Thoracic aorta (tissue), 2 donors: ENCODE measurements around the gene ALDH1L2. TPM values are rescaled to one million over a fixed set of nuclear protein-coding genes. Genes with fewer than 3 reads are reported as not detected.

ENCODE experiments used
- ATAC-seq: fragments of 150-250 bp; one replicate; pipeline ENCODE4 v1.8.0; 2017; ENCODE audit warnings: low read depth; ENCODE audit not compliant: insufficient number of reproducible peaks, low FRiP score
- DNase-seq: peaks from one replicate; pipeline ENCODE4 v3.0.0-alpha.2; 2020; ENCODE audit warnings: low spot score
- H3K27ac ChIP-seq, 2 donors: fragments of 200-600 bp; sonication (generic); 1 replicate in 1 of 2; 2 replicates in 1 of 2; pipeline ENCODE4 v1.5.1; 2016; ENCODE audit warnings: mild to moderate bottlenecking in 2 of 2, moderate library complexity in 2 of 2
- H3K27me3 ChIP-seq: fragments of 200-600 bp; sonication (generic); replicated peaks from 2 replicates; pipeline ENCODE4 v1.6.0; 2016; ENCODE audit warnings: mild to moderate bottlenecking; ENCODE audit not compliant: insufficient read depth
- H3K36me3 ChIP-seq: fragments of 200-600 bp; sonication (generic); one replicate; pipeline ENCODE4 v1.5.1; 2016
- H3K4me1 ChIP-seq, 2 donors: fragments of 200-600 bp; sonication (generic); 1 replicate in 1 of 2; 2 replicates in 1 of 2; pipeline versions ENCODE4 v1.5.1 to v1.6.0; 2016; ENCODE audit warnings: low read depth in 2 of 2, mild to moderate bottlenecking in 1 of 2; ENCODE audit not compliant: control insufficient read depth in 1 of 2
- H3K4me3 ChIP-seq: fragments of 200-600 bp; sonication (generic); 2 replicates; pipeline ENCODE4 v1.5.1; 2016; ENCODE audit warnings: mild to moderate bottlenecking
- H3K9me3 ChIP-seq: fragments of 200-600 bp; sonication (generic); 2 replicates; pipeline ENCODE4 v1.5.1; 2016
- CTCF ChIP-seq: fragments of 200-600 bp; sonication (generic); IDR thresholded peaks from one replicate; pipeline ENCODE4 v1.5.1; 2019; ENCODE audit warnings: antibody characterized with exemption
- total RNA-seq, 2 donors: library from RNA; depleted of rRNA; stranded (reverse); fragments of >200 nt; gene quantifications; one replicate each; pipeline versions ENCODE4 v1.1.0 to v1.2.3, GENCODE V29; 2016

Gene ALDH1L2
- total RNA-seq, 2 donors from 2014 or later: 16.5 to 21.1 TPM

- H3K4me1 ChIP-seq: peaks cover 5 to 14% of the 10 kb centered on the region in 2 donors
- no peaks in the 10 kb centered on the region for H3K36me3 ChIP-seq
- H3K4me3 ChIP-seq: no peak overlapping the region
- TF ChIP-seq CTCF: no peak
- H3K27ac ChIP-seq: no peak overlapping the region
- no peak for ATAC-seq
- DNase-seq: no peak
- H3K27me3 ChIP-seq: no peaks in the 10 kb centered on the region
- no peaks in the 10 kb centered on the region for H3K9me3 ChIP-seq
These were observed 63.9 kb downstream of the ALDH1L2 start for GRCh38 chr12:105020241-105020962.

- no peaks in the 10 kb centered on the region for H3K27me3 ChIP-seq
- H3K36me3 ChIP-seq: no peaks in the 10 kb centered on the region
- ATAC-seq (no peak), DNase-seq (no peak)
- H3K9me3 ChIP-seq: no peaks in the 10 kb centered on the region
- no peak overlapping the region for H3K4me3 ChIP-seq
- TF ChIP-seq CTCF: no peak
- H3K4me1 ChIP-seq: no peaks in the 10 kb centered on the region
- H3K27ac ChIP-seq: no peak overlapping the region
These were observed 65.5 kb downstream of the ALDH1L2 start for GRCh38 chr12:105018776-105019175.

- no peaks in the 10 kb centered on the region for H3K36me3 ChIP-seq
- no peak for TF ChIP-seq CTCF
- no peak for ATAC-seq
- no peak for DNase-seq
- H3K9me3 ChIP-seq: no peaks in the 10 kb centered on the region
- H3K4me1 ChIP-seq: no peaks in the 10 kb centered on the region
- no peak overlapping the region for H3K27ac ChIP-seq
- H3K27me3 ChIP-seq: no peaks in the 10 kb centered on the region
- no peak overlapping the region for H3K4me3 ChIP-seq
These were observed 66.2 kb downstream of the ALDH1L2 start for GRCh38 chr12:105018012-105018411.

GRCh38 chr12:105015543-105015942, 68.7 kb downstream of the ALDH1L2 start:
- H3K27ac ChIP-seq: no peak overlapping the region
- H3K27me3 ChIP-seq: no peaks in the 10 kb centered on the region
- DNase-seq (no peak), ATAC-seq (no peak)
- no peaks in the 10 kb centered on the region for H3K9me3 ChIP-seq
- no peaks in the 10 kb centered on the region for H3K36me3 ChIP-seq
- no peaks in the 10 kb centered on the region for H3K4me1 ChIP-seq
- no peak for TF ChIP-seq CTCF
- no peak overlapping the region for H3K4me3 ChIP-seq

GRCh38 chr12:105014603-105015002, 69.7 kb downstream of the ALDH1L2 start:
- Histone ChIP-seq H3K27me3 (no peaks in the 10 kb centered on the region), H3K4me3 (no peak overlapping the region), H3K9me3 (no peaks in the 10 kb centered on the region), H3K4me1 (no peaks in the 10 kb centered on the region), H3K27ac (no peak overlapping the region), H3K36me3 (no peaks in the 10 kb centered on the region)
- TF ChIP-seq CTCF: no peak
- DNase-seq: no peak
- ATAC-seq: no peak
